ENCODE results near the gene LY6G6C. TPM values are rescaled to one million over a fixed set of nuclear protein-coding genes. Genes with fewer than 3 reads are reported as not detected.

LY6G6C gene
- total RNA-seq, 1 donor from 2014 or later, result 0.66 TPM

DNA sequence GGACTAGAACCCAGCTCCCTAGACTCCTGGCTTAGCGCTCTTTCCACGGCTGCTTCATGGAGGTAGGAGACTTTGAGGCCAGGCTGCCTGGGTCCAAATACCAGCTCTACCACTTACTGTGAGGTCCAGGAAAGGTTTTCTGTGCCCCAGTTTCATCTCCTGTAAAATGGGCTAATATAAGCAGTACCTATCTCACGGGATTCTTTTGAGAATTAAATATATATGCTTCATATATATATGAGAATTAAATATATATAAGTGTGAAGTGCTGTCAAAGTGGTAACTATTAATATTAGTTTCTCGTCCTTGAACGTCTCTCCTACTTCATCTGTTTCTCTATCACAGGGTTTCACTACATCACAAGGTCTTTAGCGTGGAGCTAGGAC lies 30.5 kb downstream of the LY6G6C start:
- H2AFZ ChIP-seq (ENCODE audit: low read depth, low read length), result no peak overlapping the region
- no peak overlapping the region for H3K9ac ChIP-seq (ENCODE audit: low read length)
- no peak for DNase-seq (ENCODE audit: low read depth)
- H3K4me2 ChIP-seq (ENCODE audit: low read length), result no peak overlapping the region
- H3K9me3 Mint-ChIP-seq (ENCODE audit: unreplicated experiment), result no peaks in the 10 kb centered on the region
- H3K27ac Mint-ChIP-seq (ENCODE audit: unreplicated experiment), result no peak overlapping the region
- peaks cover 5% of the 10 kb centered on the region for H3K4me1 ChIP-seq (ENCODE audit: insufficient read depth, low read length)
- no peaks in the 10 kb centered on the region for H3K9me3 ChIP-seq (ENCODE audit: insufficient read depth, low read depth, low read length)
- H3K27me3 ChIP-seq (ENCODE audit: insufficient read depth, low read length), result no peaks in the 10 kb centered on the region
- no peaks in the 10 kb centered on the region for H3K27me3 Mint-ChIP-seq (ENCODE audit: low read depth, unreplicated experiment)
- no peaks in the 10 kb centered on the region for H3K79me2 ChIP-seq (ENCODE audit: insufficient read depth, low read length)
- no peak overlapping the region for H3K27ac ChIP-seq (ENCODE audit: low read depth, low read length)
- peaks cover 20% of the 10 kb centered on the region for H3K36me3 Mint-ChIP-seq (ENCODE audit: low read depth, unreplicated experiment)
- peaks cover 3% of the 10 kb centered on the region for H4K20me1 ChIP-seq (ENCODE audit: insufficient read depth, low read length)
- H3K4me1 Mint-ChIP-seq (ENCODE audit: low read depth, unreplicated experiment), result peaks cover 11% of the 10 kb centered on the region
- no peak overlapping the region for H3K4me3 ChIP-seq (ENCODE audit: insufficient read depth, low read depth, low read length)
- TF ChIP-seq, protein P1, sequence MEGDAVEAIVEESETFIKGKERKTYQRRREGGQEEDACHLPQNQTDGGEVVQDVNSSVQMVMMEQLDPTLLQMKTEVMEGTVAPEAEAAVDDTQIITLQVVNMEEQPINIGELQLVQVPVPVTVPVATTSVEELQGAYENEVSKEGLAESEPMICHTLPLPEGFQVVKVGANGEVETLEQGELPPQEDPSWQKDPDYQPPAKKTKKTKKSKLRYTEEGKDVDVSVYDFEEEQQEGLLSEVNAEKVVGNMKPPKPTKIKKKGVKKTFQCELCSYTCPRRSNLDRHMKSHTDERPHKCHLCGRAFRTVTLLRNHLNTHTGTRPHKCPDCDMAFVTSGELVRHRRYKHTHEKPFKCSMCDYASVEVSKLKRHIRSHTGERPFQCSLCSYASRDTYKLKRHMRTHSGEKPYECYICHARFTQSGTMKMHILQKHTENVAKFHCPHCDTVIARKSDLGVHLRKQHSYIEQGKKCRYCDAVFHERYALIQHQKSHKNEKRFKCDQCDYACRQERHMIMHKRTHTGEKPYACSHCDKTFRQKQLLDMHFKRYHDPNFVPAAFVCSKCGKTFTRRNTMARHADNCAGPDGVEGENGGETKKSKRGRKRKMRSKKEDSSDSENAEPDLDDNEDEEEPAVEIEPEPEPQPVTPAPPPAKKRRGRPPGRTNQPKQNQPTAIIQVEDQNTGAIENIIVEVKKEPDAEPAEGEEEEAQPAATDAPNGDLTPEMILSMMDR (IDR thresholded peaks at IDR 0.05; ENCODE audit: insufficient read depth, low read depth, low read length), result no peak
- no peak for TF ChIP-seq EZH2 (IDR thresholded peaks at IDR 0.05; ENCODE audit: insufficient read depth, low read length)
- no peak for FAIRE-seq
- H3K4me3 Mint-ChIP-seq (ENCODE audit: unreplicated experiment), result no peak overlapping the region
- peaks cover 31% of the 10 kb centered on the region for H3K36me3 ChIP-seq (ENCODE audit: insufficient read depth, low read length)

DNA sequence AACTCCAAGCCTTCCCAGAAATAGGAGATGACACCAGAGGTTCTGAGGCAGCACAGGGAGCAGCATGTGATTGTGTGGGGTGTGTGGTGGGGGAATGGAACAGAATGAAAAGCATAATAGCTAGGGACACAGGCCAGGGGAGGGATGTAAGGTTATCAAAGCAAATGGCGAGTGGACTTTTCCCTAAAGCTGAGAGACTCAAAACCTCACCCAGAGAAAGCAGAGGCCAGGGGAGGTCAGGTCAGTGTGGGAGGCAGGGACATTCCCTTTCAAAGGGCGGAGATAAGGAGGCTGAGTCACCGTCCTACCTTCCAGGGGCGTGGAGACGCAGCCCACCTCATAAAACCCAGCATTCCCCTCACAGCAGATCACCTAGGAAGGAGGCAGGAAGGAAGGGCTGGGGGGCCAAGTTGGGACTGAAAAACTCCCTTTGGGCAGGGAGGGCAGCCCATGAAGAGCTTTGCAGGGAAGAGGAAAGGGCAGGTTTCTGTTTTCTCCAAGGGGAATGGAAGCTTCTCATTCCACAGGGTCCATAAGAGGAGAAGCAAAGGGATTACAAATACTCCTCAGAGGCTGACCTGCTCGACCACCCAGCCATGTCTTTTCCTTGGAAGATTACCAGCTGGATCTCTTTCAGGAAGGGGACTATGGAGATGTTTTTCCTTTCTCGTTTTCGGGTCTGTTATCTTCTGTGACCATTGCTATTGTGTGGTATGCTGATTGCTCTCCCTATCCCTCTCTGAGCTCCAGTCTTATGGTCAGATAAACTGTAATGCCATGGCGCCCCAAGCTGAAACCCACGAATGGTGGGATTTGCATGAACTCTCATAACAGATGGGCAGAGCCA lies 31.1 kb downstream of the LY6G6C start:
- Mint-ChIP-seq H3K4me1 (ENCODE audit: low read depth, unreplicated experiment) (peaks cover 11% of the 10 kb centered on the region), H3K4me3 (ENCODE audit: unreplicated experiment) (no peak overlapping the region), H3K27me3 (ENCODE audit: low read depth, unreplicated experiment) (no peaks in the 10 kb centered on the region), H3K27ac (ENCODE audit: unreplicated experiment) (no peak overlapping the region), H3K9me3 (ENCODE audit: unreplicated experiment) (no peaks in the 10 kb centered on the region), H3K36me3 (ENCODE audit: low read depth, unreplicated experiment) (peaks cover 25% of the 10 kb centered on the region)
- no peaks in the 10 kb centered on the region for H3K79me2 ChIP-seq (ENCODE audit: insufficient read depth, low read length)
- H3K36me3 ChIP-seq (ENCODE audit: insufficient read depth, low read length), result peaks cover 31% of the 10 kb centered on the region
- H4K20me1 ChIP-seq (ENCODE audit: insufficient read depth, low read length), result peaks cover 3% of the 10 kb centered on the region
- TF ChIP-seq, protein P1 (IDR thresholded peaks at IDR 0.05; ENCODE audit: insufficient read depth, low read depth, low read length), result no peak
- no peak for TF ChIP-seq EZH2 (IDR thresholded peaks at IDR 0.05; ENCODE audit: insufficient read depth, low read length)
- no peaks in the 10 kb centered on the region for H3K9me3 ChIP-seq (ENCODE audit: insufficient read depth, low read depth, low read length)
- H3K4me2 ChIP-seq (ENCODE audit: low read length), result no peak overlapping the region
- H3K27ac ChIP-seq (ENCODE audit: low read depth, low read length), result no peak overlapping the region
- H3K27me3 ChIP-seq (ENCODE audit: insufficient read depth, low read length), result no peaks in the 10 kb centered on the region
- H3K4me3 ChIP-seq (ENCODE audit: insufficient read depth, low read depth, low read length), result no peak overlapping the region
- no peak overlapping the region for H2AFZ ChIP-seq (ENCODE audit: low read depth, low read length)
- peaks cover 5% of the 10 kb centered on the region for H3K4me1 ChIP-seq (ENCODE audit: insufficient read depth, low read length)
- DNase-seq (ENCODE audit: low read depth), result no peak
- H3K9ac ChIP-seq (ENCODE audit: low read length), result no peak overlapping the region
- no peak for FAIRE-seq

Data from astrocyte (in vitro differentiated cells and primary cell).